Embryonic facial prominence (tissue), 1 donor: ENCODE measurements around the gene RPL4.

ENCODE experiments used
- DNase-seq: peaks from one replicate; pipeline ENCODE4 v3.0.0-alpha.2; 2016; ENCODE audit errors: extremely low spot score

Gene RPL4

GRCh38 chr15:66459818-66460615 is 44.6 kb downstream of the RPL4 start:
- no peak for DNase-seq

- DNase-seq, result no peak
Measured at GRCh38 chr15:66456211-66456610, 48.4 kb downstream of the RPL4 start.

GRCh38 chr15:66454143-66454542 is 50.5 kb downstream of the RPL4 start:
- no peak for DNase-seq

- no peak for DNase-seq
Measured at GRCh38 chr15:66452971-66453580, 51.6 kb downstream of the RPL4 start.

GRCh38 chr15:66452420-66452819 is 52.2 kb downstream of the RPL4 start:
- DNase-seq, result no peak
